Progenitor cell of endocrine pancreas (in vitro differentiated cells): Measurements from ENCODE around the gene CPNE6. TPM values are rescaled to one million over a fixed set of nuclear protein-coding genes. Genes with fewer than 3 reads are reported as not detected.

Experiments used
- DNase-seq: peaks from one replicate; pipeline ENCODE4 v3.0.0; 2021; ENCODE audit warnings: low spot score; ENCODE audit not compliant: unreplicated experiment
- H3K27ac Mint-ChIP-seq: 2 replicates; pipeline ENCODE4 v1.8.0; 2021; ENCODE audit warnings: mild to moderate bottlenecking, moderate library complexity, mixed read lengths
- H3K27me3 Mint-ChIP-seq: 2 replicates; pipeline ENCODE4 v1.8.0; 2021; ENCODE audit warnings: mixed read lengths
- H3K36me3 Mint-ChIP-seq: 2 replicates; pipeline ENCODE4 v1.8.0; 2022; ENCODE audit warnings: mixed read lengths; ENCODE audit not compliant: insufficient read depth
- H3K4me1 Mint-ChIP-seq: 2 replicates; pipeline ENCODE4 v1.8.0; 2021; ENCODE audit warnings: low read depth, mixed read lengths
- H3K4me3 Mint-ChIP-seq: 2 replicates; pipeline ENCODE4 v1.8.0; 2021; ENCODE audit warnings: low read depth, mild to moderate bottlenecking, moderate library complexity, mixed read lengths
- H3K9me3 Mint-ChIP-seq: 2 replicates; pipeline ENCODE4 v1.8.0; 2021; ENCODE audit warnings: low read depth, mixed read lengths
- CTCF ChIP-seq: fragments of 200-600 bp; sonication (generic); IDR thresholded peaks from one replicate; pipeline ENCODE4 v1.5.0; 2021; ENCODE audit warnings: antibody characterized with exemption, mild to moderate bottlenecking; ENCODE audit not compliant: unreplicated experiment
- total RNA-seq: library from RNA; stranded (reverse); gene quantifications from 2 replicates; pipeline ENCODE4 v1.2.1, GENCODE V29; 2021

The CPNE6 gene
- total RNA-seq, 1 donor from 2014 or later, result not detected

DNA sequence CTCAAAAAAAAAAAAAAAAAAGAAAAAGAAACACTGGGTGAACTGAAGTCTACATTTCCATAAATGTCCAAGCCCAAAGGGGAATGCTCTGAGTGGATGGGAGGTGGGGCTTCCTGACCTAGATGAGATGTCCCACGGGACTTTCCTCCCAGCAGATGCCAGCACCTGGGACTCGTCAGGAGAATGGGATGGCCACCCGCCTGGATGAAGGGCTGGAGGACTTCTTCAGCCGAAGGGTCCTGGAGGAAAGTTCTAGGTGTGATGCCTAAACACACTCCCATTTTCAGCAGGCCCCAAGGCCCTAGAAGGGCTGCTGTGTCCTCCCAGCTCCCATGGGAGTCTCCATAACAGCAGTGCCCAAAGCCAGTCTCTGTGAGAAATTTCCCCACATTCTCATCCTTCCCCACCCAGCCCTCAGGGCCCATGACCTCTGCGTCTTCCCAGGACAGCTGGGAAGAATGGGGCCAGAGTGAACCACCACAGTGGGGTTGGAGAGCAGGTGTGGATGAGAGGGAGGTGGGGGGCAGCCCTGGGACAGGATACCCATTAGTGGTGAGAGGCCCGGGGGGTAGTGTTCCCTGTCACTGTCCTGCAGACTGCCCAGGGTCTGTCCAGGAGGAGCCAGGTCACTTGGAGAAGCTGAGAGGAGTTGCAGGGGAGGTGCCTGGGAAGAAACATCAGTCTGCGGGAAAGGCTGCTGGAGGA lies 7.1 kb upstream of the CPNE6 start:
- H3K27me3 Mint-ChIP-seq, result no peaks in the 10 kb centered on the region
- H3K4me1 Mint-ChIP-seq, result peaks cover 5% of the 10 kb centered on the region
- no peaks in the 10 kb centered on the region for H3K36me3 Mint-ChIP-seq
- no peak for TF ChIP-seq CTCF
- H3K27ac Mint-ChIP-seq, result no peak overlapping the region
- no peak overlapping the region for H3K4me3 Mint-ChIP-seq
- no peaks in the 10 kb centered on the region for H3K9me3 Mint-ChIP-seq
- no peak for DNase-seq

GRCh38 chr14:24064856-24065255 lies 6.5 kb upstream of the CPNE6 start:
- Mint-ChIP-seq H3K4me3 (no peak overlapping the region), H3K36me3 (no peaks in the 10 kb centered on the region), H3K4me1 (peaks cover 5% of the 10 kb centered on the region), H3K9me3 (no peaks in the 10 kb centered on the region), H3K27ac (no peak overlapping the region), H3K27me3 (peaks cover 4% of the 10 kb centered on the region)
- no peak for DNase-seq
- TF ChIP-seq CTCF, result no peak

DNA sequence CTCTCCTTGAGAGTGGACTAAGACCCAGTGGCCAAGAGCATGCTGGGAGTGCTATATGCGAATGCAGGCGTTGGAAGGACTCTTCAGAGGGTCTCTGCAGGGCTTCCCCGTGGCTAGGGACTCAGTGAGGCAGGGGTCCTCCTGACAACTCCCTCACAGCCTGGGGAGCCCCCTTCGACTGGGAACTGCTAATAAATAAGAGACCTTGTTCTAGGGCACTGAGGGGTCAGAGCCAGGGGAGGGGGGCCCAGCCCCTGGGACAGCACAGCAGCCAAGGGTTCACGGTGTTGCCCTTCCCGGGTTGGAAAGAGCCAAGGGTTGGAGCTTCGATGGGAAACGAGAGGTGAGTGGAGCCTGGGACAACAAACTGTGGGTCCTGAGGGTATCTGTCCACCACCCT lies 6.0 kb upstream of the CPNE6 start:
- Mint-ChIP-seq H3K4me1 (peaks cover 5% of the 10 kb centered on the region), H3K36me3 (no peaks in the 10 kb centered on the region), H3K27me3 (peaks cover 8% of the 10 kb centered on the region), H3K4me3 (no peak overlapping the region), H3K27ac (no peak overlapping the region), H3K9me3 (no peaks in the 10 kb centered on the region)
- TF ChIP-seq CTCF, result no peak
- DNase-seq, result no peak

DNA sequence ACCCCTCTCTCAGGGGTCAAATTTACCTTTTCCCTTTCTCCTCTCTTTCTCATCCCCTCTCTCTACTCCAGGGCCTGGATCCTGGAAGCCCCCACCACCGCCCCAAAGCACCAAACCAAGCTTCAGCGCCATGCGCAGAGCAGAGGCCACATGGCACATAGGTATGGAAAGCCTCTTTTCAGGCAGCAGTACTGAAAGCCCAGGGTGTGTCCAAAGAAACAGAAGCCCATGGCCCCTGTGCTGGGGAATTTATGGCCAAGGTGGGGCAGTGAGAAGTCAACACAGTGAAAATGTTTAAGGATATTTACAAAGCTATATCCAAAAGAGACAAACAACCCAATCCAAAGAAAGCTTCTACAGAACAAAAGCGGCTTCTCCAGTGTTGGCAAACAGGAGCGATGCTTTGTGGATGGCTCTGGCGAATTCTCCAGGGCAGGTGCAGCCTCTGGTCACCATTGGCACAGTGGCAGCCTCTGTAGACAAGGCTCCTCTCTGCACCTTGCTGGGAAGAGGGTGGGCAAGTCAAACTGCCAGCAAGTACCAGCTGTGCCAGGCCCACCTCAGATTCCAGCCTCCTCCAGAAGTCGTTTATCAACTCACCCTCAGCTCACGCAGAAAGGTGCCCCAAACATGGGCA lies 4.7 kb upstream of the CPNE6 start:
- Mint-ChIP-seq H3K36me3 (no peaks in the 10 kb centered on the region), H3K27me3 (peaks cover 13% of the 10 kb centered on the region), H3K4me1 (peaks cover 3% of the 10 kb centered on the region), H3K4me3 (no peak overlapping the region), H3K27ac (no peak overlapping the region), H3K9me3 (no peaks in the 10 kb centered on the region)
- TF ChIP-seq CTCF, result no peak
- DNase-seq, result no peak

DNA sequence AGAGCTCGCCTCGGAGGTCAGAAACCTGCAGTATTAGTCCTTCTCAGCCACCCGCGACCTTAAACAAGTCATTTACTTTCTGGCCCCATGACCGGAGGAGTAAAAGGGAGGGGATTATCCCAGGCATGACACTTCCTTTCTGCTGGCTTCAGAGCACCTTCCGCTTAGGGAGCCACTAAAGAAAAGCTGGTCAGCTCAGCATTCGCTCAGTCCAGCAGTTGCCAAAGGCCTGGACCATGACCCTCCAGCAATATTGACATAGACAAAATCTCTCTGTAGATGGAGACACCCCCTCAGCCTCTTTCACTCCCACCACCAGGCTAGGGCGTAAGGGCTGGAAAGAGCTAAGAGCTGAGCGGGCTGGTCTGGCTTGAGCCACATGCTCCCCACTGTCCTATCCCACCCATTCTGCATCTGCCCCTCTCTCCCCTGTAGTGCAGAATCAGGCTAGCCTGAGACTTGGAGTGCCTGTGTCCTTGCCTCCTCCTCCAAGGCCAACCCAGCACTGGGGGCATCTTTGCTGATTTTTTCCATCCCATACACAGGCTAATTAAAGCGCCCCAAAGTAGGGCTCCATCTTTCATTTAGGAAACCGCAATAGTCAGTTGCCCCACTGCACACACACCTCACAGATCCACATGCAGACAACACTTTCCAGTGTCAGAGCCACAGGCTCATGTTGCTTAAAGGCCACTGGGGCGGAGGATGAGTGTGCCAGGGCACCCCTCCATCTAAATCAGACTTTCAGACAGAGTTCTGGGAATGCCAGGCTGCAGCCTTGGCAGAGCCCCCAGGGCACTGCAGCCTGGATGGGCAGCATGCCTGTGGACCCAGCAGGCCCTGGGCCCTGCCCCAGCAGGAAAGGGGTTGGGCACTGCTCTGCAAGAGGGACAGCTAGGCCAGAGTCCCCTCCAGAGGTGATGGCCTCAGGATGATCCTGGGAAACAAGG lies 4.0 kb upstream of the CPNE6 start:
- Mint-ChIP-seq H3K4me1 (no peaks in the 10 kb centered on the region), H3K36me3 (no peaks in the 10 kb centered on the region), H3K27ac (no peak overlapping the region), H3K27me3 (peaks cover 13% of the 10 kb centered on the region), H3K9me3 (no peaks in the 10 kb centered on the region), H3K4me3 (no peak overlapping the region)
- TF ChIP-seq CTCF, result no peak
- DNase-seq, result no peak
